Stimulated activated CD8-positive, alpha-beta memory T cell treated with anti-CD3 and anti-CD28 coated beads, Interleukin-4, amount 100 ng/mL, for 24 hours (primary cell): ENCODE measurements around the gene PIK3CG.
"Not testable (repeated sequence)": the region's sequence is repeated elsewhere in the genome, so short reads cannot be mapped to it uniquely, and the experiment has no call there.

Experiments
- DNase-seq: peaks from one replicate; pipeline ENCODE4 v3.0.0-alpha.2; 2020; ENCODE audit warnings: low read depth

PIK3CG gene

GRCh38 chr7:106887421-106887820, 22.3 kb downstream of the PIK3CG start:
- DNase-seq, result no peak

GRCh38 chr7:106888204-106888603, 23.1 kb downstream of the PIK3CG start:
- DNase-seq, result no peak

- DNase-seq, result no peak
Observed at GRCh38 chr7:106890952-106891351, 25.9 kb downstream of the PIK3CG start.

- no peak for DNase-seq
Observed at GRCh38 chr7:106891548-106892410, 26.7 kb downstream of the PIK3CG start.

GRCh38 chr7:106893591-106893990, 28.5 kb downstream of the PIK3CG start:
- no peak for DNase-seq

GRCh38 chr7:106895246-106895864, 30.3 kb downstream of the PIK3CG start:
- no peak for DNase-seq

- no peak for DNase-seq
Observed at GRCh38 chr7:106896231-106896630, 31.1 kb downstream of the PIK3CG start.

GRCh38 chr7:106897553-106897952, 32.5 kb downstream of the PIK3CG start:
- DNase-seq, result not testable (repeated sequence)

- DNase-seq, result not testable (repeated sequence)
Observed at GRCh38 chr7:106898967-106899366, 33.9 kb downstream of the PIK3CG start.

GRCh38 chr7:106901828-106902441, 36.9 kb downstream of the PIK3CG start:
- no peak for DNase-seq

- DNase-seq, result no peak
Observed at GRCh38 chr7:106905734-106906133, 40.7 kb downstream of the PIK3CG start.

- DNase-seq, result no peak
Observed at GRCh38 chr7:106911959-106912358, 46.9 kb downstream of the PIK3CG start.

GRCh38 chr7:106914018-106914607, 49.0 kb downstream of the PIK3CG start:
- no peak for DNase-seq

- DNase-seq, result no peak
Observed at GRCh38 chr7:106915407-106915806, 50.3 kb downstream of the PIK3CG start.

GRCh38 chr7:106915873-106916272, 50.8 kb downstream of the PIK3CG start:
- no peak for DNase-seq

- no peak for DNase-seq
Observed at GRCh38 chr7:106916679-106917078, 51.6 kb downstream of the PIK3CG start.

- DNase-seq, result no peak
Observed at GRCh38 chr7:106918991-106919390, 53.9 kb downstream of the PIK3CG start.

- DNase-seq, result not testable (repeated sequence)
Observed at GRCh38 chr7:106924468-106924867, 59.4 kb downstream of the PIK3CG start.

GRCh38 chr7:106926892-106927291, 61.8 kb downstream of the PIK3CG start:
- no peak for DNase-seq

GRCh38 chr7:106927536-106927935, 62.5 kb downstream of the PIK3CG start:
- DNase-seq, result no peak

GRCh38 chr7:106929616-106930015, 64.5 kb downstream of the PIK3CG start:
- not testable (repeated sequence) for DNase-seq

GRCh38 chr7:106936236-106936635, 71.2 kb downstream of the PIK3CG start:
- DNase-seq, result no peak

GRCh38 chr7:106938122-106938521, 73.0 kb downstream of the PIK3CG start:
- not testable (repeated sequence) for DNase-seq
